Mesenchymal stem cell (in vitro differentiated cells and primary cell): ENCODE results near the gene CFLAR.

Experiments
- DNase-seq: peaks from one replicate; pipeline ENCODE4 v3.0.0-alpha.2; 2013
- H2AFZ ChIP-seq: one replicate; pipeline ENCODE4 v1.6.1; 2013; ENCODE audit warnings: low read depth, mild to moderate bottlenecking, control low read depth, inconsistent platforms, low read length, moderate library complexity
- H2AK5ac ChIP-seq: 2 replicates; pipeline ENCODE4 v1.6.1; 2013; ENCODE audit warnings: low read length, moderate library complexity, mild to moderate bottlenecking, inconsistent platforms; ENCODE audit not compliant: severe bottlenecking
- H2BK120ac ChIP-seq: one replicate; pipeline ENCODE4 v1.6.1; 2013; ENCODE audit warnings: low read depth, mild to moderate bottlenecking, inconsistent platforms, low read length, moderate library complexity
- H2BK12ac ChIP-seq, 2 experiments: one replicate each; pipeline ENCODE4 v1.6.1; 2013; ENCODE audit warnings: inconsistent platforms in 2 of 2, low read length in 2 of 2, mild to moderate bottlenecking in 2 of 2, moderate library complexity in 2 of 2, control low read depth in 1 of 2
- H2BK15ac ChIP-seq: one replicate; pipeline ENCODE4 v1.6.1; 2013; ENCODE audit warnings: mild to moderate bottlenecking, low read depth, inconsistent platforms; ENCODE audit not compliant: poor library complexity, severe bottlenecking
- H2BK5ac ChIP-seq: 2 replicates; pipeline ENCODE4 v1.6.1; 2013; ENCODE audit warnings: low read depth, mild to moderate bottlenecking, low read length, control low read depth, inconsistent platforms; ENCODE audit not compliant: poor library complexity, severe bottlenecking
- H3K14ac ChIP-seq, 2 experiments: one replicate each; pipeline ENCODE4 v1.6.1; 2013; ENCODE audit warnings: inconsistent platforms in 2 of 2, low read length in 2 of 2, control low read depth in 1 of 2, mild to moderate bottlenecking in 1 of 2, moderate library complexity in 1 of 2
- H3K18ac ChIP-seq, 2 experiments: one replicate each; pipeline ENCODE4 v1.6.1; 2013; ENCODE audit warnings: inconsistent platforms in 2 of 2, low read length in 2 of 2, control low read depth in 1 of 2, low read depth in 1 of 2, mild to moderate bottlenecking in 1 of 2
- H3K23ac ChIP-seq, 2 experiments: one replicate each; pipeline ENCODE4 v1.6.1; 2013; ENCODE audit warnings: inconsistent platforms in 2 of 2, low read length in 2 of 2, mild to moderate bottlenecking in 2 of 2, moderate library complexity in 2 of 2, control low read depth in 1 of 2
- H3K27ac ChIP-seq: 2 replicates; pipeline ENCODE4 v1.5.1; 2013; ENCODE audit warnings: mild to moderate bottlenecking, moderate library complexity, low read length, control low read depth, inconsistent platforms; ENCODE audit not compliant: poor library complexity, severe bottlenecking
- H3K27me3 ChIP-seq, 2 experiments: 2 replicates each; pipeline versions ENCODE4 v1.6.1 to v1.7.0; 2013; ENCODE audit warnings: low read length in 2 of 2, mild to moderate bottlenecking in 2 of 2, moderate library complexity in 2 of 2, control low read depth in 1 of 2, inconsistent platforms in 1 of 2; ENCODE audit not compliant: control insufficient read depth in 1 of 2, insufficient read depth in 1 of 2
- H3K36me3 ChIP-seq, 2 experiments: 2 replicates each; pipeline versions ENCODE4 v1.6.1 to v1.7.0; 2013; ENCODE audit warnings: low read length in 2 of 2, control low read depth in 1 of 2, inconsistent platforms in 1 of 2, low read depth in 1 of 2, mild to moderate bottlenecking in 1 of 2; ENCODE audit not compliant: insufficient read depth in 2 of 2, control insufficient read depth in 1 of 2
- H3K4ac ChIP-seq, 2 experiments: one replicate each; pipeline ENCODE4 v1.6.1; 2013; ENCODE audit warnings: inconsistent platforms in 2 of 2, low read length in 2 of 2, mild to moderate bottlenecking in 2 of 2, moderate library complexity in 2 of 2, control low read depth in 1 of 2, low read depth in 1 of 2
- H3K4me1 ChIP-seq: 2 replicates; pipeline ENCODE4 v1.6.1; 2013; ENCODE audit warnings: low read depth, low read length, control low read depth; ENCODE audit not compliant: control insufficient read depth, insufficient read depth
- H3K4me2 ChIP-seq: 2 replicates; pipeline ENCODE4 v1.6.1; 2013; ENCODE audit warnings: low read length, mild to moderate bottlenecking, inconsistent platforms; ENCODE audit not compliant: poor library complexity, severe bottlenecking
- H3K4me3 ChIP-seq, 2 experiments: 2 replicates each; pipeline versions ENCODE4 v1.5.1 to v1.7.0; 2013; ENCODE audit warnings: low read length in 2 of 2, mild to moderate bottlenecking in 2 of 2, control low read depth in 1 of 2, low read depth in 1 of 2; ENCODE audit not compliant: insufficient read depth in 1 of 2
- H3K79me1 ChIP-seq: replicated peaks from 2 replicates; pipeline ENCODE4 v1.6.1; 2013; ENCODE audit warnings: mild to moderate bottlenecking, control low read depth, low read length, inconsistent platforms; ENCODE audit not compliant: poor library complexity, severe bottlenecking
- H3K9ac ChIP-seq: 2 replicates; pipeline ENCODE4 v1.7.0; 2013; ENCODE audit warnings: mild to moderate bottlenecking, low read length, moderate library complexity
- H3K9me3 ChIP-seq: 2 replicates; pipeline ENCODE4 v1.7.0; 2013; ENCODE audit warnings: mild to moderate bottlenecking, low read length; ENCODE audit not compliant: control insufficient read depth
- H4K8ac ChIP-seq: one replicate; pipeline ENCODE4 v1.6.1; 2013; ENCODE audit warnings: inconsistent platforms, mild to moderate bottlenecking, low read length, moderate library complexity
- H4K91ac ChIP-seq: one replicate; pipeline ENCODE4 v1.6.1; 2013; ENCODE audit warnings: mild to moderate bottlenecking, low read length, inconsistent platforms
- WGBS: methylation state at CpG from one replicate; pipeline ENCODE4 v1.1.7; 2013; ENCODE audit warnings: mixed read lengths; 5-methylcytosine and 5-hydroxymethylcytosine counted together

Gene CFLAR

DNA sequence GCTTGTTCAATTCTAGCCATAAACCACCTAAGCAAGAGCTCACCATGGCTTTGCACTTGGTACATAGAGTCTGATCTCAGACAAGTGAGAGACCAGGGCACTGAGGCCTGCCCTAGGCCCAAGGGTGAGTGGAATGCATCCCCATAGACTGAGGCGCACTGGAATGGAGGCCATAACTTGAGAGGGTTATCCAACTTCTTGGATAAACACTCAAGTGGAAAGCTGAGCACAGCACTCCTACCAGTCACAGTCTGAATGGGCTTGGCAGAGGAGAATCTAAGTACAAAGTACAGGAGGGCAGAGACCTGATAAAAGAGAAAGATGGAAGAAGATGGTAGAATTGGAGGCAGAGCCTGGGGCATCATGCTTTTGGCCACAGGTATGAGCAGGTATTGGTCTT lies 36.6 kb downstream of the CFLAR start:
- peak overlapping the region; percentile 20 to 34 for H3K4ac ChIP-seq
- H2BK12ac ChIP-seq: peak overlapping the region; percentile 44 to 55
- no peak overlapping the region for H2BK120ac ChIP-seq
- peak overlapping the region; percentile 83 for H3K9ac ChIP-seq
- peaks cover 11% of the 10 kb centered on the region for H3K79me1 ChIP-seq
- H4K8ac ChIP-seq: peak overlapping the region; percentile 45
- H3K9me3 ChIP-seq: no peaks in the 10 kb centered on the region
- WGBS: 100% methylated on average over 1 of the region's 1 CpG
- H3K18ac ChIP-seq: no peak overlapping the region
- peak overlapping the region; percentile 85 for H2AK5ac ChIP-seq
- peak overlapping the region; percentile 89 for H3K27ac ChIP-seq
- peaks cover 20 to 65% of the 10 kb centered on the region in 2 experiments for H3K36me3 ChIP-seq
- H3K4me2 ChIP-seq: no peak overlapping the region
- no peak overlapping the region for H2BK5ac ChIP-seq
- peak overlapping the region; percentile 80 for H4K91ac ChIP-seq
- H3K23ac ChIP-seq: no peak overlapping the region
- no peak overlapping the region for H2AFZ ChIP-seq
- H3K27me3 ChIP-seq: no peaks in the 10 kb centered on the region
- H3K4me3 ChIP-seq: no peak overlapping the region
- H3K14ac ChIP-seq: no peak overlapping the region
- H3K4me1 ChIP-seq: peaks cover 10% of the 10 kb centered on the region
- no peak for DNase-seq
- no peak overlapping the region for H2BK15ac ChIP-seq

DNA sequence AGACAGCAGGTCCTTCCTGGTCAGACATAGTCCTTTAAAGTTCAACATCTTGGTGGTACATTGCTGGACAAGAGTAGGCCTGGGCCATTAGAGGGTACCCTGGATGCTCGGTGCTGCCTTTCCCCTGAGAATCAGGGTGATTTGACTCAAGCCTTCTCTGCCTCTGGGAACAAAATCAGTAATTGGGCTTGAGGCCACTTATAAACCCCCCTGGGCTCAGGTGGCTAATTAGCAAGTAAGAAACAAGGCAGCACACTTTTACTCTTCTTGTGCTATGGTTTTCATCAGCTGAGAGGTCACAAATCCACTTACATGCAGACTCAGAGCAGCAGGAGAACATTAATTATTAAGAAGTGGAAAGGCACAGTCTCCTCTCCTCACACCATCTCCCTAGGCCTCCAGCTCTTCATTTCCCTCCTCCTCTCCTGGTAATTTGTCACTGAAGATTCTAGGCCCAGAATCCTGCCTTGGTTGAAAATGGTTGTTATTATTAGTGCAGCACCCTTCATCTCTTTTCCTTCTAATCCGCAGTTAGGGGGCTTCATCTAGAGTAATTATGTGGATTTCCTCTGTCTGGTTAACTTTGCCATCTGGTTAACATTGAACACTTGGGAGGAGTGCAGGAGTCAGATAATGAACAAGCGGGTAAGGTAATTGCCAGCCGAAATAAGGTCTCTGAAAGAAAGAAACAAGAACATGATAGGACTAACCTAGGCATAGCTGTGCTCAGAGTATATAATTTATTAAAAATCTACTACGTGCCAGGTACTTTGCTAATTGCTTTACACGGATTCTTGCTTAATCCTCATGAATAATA lies 37.2 kb downstream of the CFLAR start:
- Histone ChIP-seq H3K4me3 (no peak overlapping the region), H3K4me1 (peaks cover 11% of the 10 kb centered on the region), H2BK12ac (no peak overlapping the region), H2BK15ac (no peak overlapping the region), H3K23ac (no peak overlapping the region), H3K36me3 (peaks cover 22 to 71% of the 10 kb centered on the region in 2 experiments), H2BK120ac (no peak overlapping the region), H3K79me1 (peaks cover 13% of the 10 kb centered on the region), H3K27ac (peak overlapping the region; percentile 89), H3K18ac (no peak overlapping the region), H3K4me2 (no peak overlapping the region), H4K8ac (peak overlapping the region; percentile 45), H2AFZ (no peak overlapping the region), H3K9ac (no peak overlapping the region), H3K14ac (no peak overlapping the region), H3K9me3 (no peaks in the 10 kb centered on the region), H2BK5ac (peak overlapping the region; percentile 53), H4K91ac (no peak overlapping the region), H2AK5ac (peak overlapping the region; percentile 85), H3K4ac (peak overlapping the region in 1 of 2 experiments; percentile 47), H3K27me3 (no peaks in the 10 kb centered on the region)
- 88% methylated on average over 4 of the region's 6 CpGs for WGBS
- DNase-seq: no peak

DNA sequence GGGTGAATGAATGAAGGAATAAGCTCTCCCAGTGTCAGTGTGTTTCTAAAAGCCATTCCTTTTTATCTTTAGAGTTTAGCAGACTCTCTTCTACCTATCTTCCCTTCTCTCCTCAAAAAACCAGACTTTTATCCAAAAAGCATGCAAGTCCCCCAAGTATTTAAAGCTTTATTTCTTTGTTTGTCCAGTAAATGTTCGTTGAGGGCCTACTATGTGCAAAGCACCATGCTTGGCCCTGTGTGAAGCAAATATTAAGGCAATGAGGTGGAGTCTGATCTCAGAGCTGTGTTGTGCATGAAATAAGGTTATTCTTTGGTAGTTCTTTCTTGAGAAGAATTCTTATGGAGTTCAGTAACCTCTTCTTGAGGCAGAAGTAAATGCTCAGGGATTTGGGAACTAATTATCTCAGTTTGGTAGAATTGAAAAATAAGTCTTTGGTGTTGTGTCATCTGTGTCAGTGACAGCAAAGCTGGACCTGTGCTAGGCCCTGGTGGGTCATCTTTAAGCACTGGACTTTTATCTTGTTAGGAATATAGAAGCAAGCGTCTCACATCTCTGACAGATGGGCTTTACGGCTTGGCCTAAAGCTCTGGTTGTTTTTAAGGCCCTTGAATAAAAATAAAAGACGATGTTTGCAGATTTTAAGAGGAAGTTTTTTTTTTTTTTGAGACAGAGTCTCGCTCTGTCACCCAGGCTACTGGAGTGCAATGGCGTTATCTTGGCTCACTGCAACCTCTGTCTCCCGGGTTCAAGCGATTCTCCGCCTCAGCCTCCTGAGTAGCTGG lies 38.8 kb downstream of the CFLAR start:
- H3K27me3 ChIP-seq: no peaks in the 10 kb centered on the region
- no peaks in the 10 kb centered on the region for H3K9me3 ChIP-seq
- peaks cover 24 to 66% of the 10 kb centered on the region in 2 experiments for H3K36me3 ChIP-seq
- H3K4me2 ChIP-seq: no peak overlapping the region
- no peak overlapping the region for H3K23ac ChIP-seq
- H3K27ac ChIP-seq: no peak overlapping the region
- H2BK5ac ChIP-seq: no peak overlapping the region
- no peak overlapping the region for H2BK15ac ChIP-seq
- WGBS: 92% methylated on average over 8 of the region's 9 CpGs
- DNase-seq: no peak
- H3K9ac ChIP-seq: no peak overlapping the region
- no peak overlapping the region for H4K91ac ChIP-seq
- no peak overlapping the region for H2AK5ac ChIP-seq
- no peak overlapping the region for H2AFZ ChIP-seq
- H4K8ac ChIP-seq: no peak overlapping the region
- no peak overlapping the region for H2BK12ac ChIP-seq
- H3K4me3 ChIP-seq: no peak overlapping the region
- H2BK120ac ChIP-seq: no peak overlapping the region
- H3K4me1 ChIP-seq: peaks cover 11% of the 10 kb centered on the region
- H3K4ac ChIP-seq: no peak overlapping the region
- peaks cover 15% of the 10 kb centered on the region for H3K79me1 ChIP-seq
- H3K14ac ChIP-seq: no peak overlapping the region
- H3K18ac ChIP-seq: no peak overlapping the region

DNA sequence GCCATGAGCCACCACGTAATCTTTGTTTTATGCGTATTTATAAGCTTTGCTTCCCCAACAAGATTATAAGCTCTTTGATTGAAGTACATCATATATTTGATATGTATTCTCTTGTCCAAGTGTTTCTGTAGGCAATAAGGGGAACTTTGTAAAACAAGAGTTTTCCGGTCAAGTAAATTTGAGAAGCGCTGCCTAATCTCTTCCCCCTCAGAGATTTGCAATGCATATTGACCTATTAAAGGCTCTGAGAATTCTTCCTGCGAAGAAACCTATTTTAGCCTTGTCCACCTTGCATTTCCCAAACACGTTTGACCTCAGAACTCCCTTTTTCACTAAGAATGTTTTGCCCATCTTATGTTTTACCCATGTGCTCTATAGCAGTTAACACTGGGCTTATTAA lies 40.1 kb downstream of the CFLAR start:
- no peak for DNase-seq
- no peaks in the 10 kb centered on the region for H3K9me3 ChIP-seq
- no peak overlapping the region for H2AK5ac ChIP-seq
- no peak overlapping the region for H3K23ac ChIP-seq
- no peak overlapping the region for H2BK15ac ChIP-seq
- no peak overlapping the region for H3K4me3 ChIP-seq
- no peak overlapping the region for H2BK120ac ChIP-seq
- no peak overlapping the region for H3K18ac ChIP-seq
- WGBS: 97% methylated on average over 3 of the region's 6 CpGs
- peaks cover 26% of the 10 kb centered on the region for H3K79me1 ChIP-seq
- H3K4ac ChIP-seq: no peak overlapping the region
- no peak overlapping the region for H3K9ac ChIP-seq
- no peak overlapping the region for H3K27ac ChIP-seq
- no peaks in the 10 kb centered on the region for H3K27me3 ChIP-seq
- peaks cover 35 to 72% of the 10 kb centered on the region in 2 experiments for H3K36me3 ChIP-seq
- no peak overlapping the region for H2BK12ac ChIP-seq
- H3K14ac ChIP-seq: no peak overlapping the region
- H4K8ac ChIP-seq: no peak overlapping the region
- no peak overlapping the region for H3K4me2 ChIP-seq
- no peak overlapping the region for H4K91ac ChIP-seq
- H2AFZ ChIP-seq: no peak overlapping the region
- no peak overlapping the region for H2BK5ac ChIP-seq
- peaks cover 9% of the 10 kb centered on the region for H3K4me1 ChIP-seq
